IMR-90 (cell line): Measurements from ENCODE around the gene CLCN5. TPM values are rescaled to one million over a fixed set of nuclear protein-coding genes. Genes with fewer than 3 reads are reported as not detected.

Experiments
- ATAC-seq: fragments of 200-7000 bp; cut with Tn5 transposase; 2 replicates; pipeline ENCODE4 v1.9.1; 2020; ENCODE audit warnings: low read depth, mild to moderate bottlenecking, moderate library complexity
- BruUV-seq: library from RNA; stranded (reverse); fragments of 400-500 nt; replicated peaks from 2 replicates; lab custom pipeline; 2021; lab: Mats Ljungman, UMichigan
- CTCF ChIA-PET: fragments of 300-600 bp; formaldehyde crosslinking; extraction: SDS; loops from one replicate; lab custom pipeline; 2021; ENCODE audit warnings: antibody characterized with exemption; lab: Yijun Ruan, JAX
- POLR2A ChIA-PET: fragments of 300-600 bp; sonication (Branson Sonifier 250); formaldehyde crosslinking; loops from one replicate; lab custom pipeline; 2022; ENCODE audit warnings: antibody characterized with exemption; ENCODE audit not compliant: unreplicated experiment; lab: Charles Lee
- DNase-seq: peaks from one replicate; pipeline ENCODE4 v3.0.0; 2013
- H2AFZ ChIP-seq: replicated peaks from 2 replicates; pipeline ENCODE3; 2013; ENCODE audit warnings: low read length, mild to moderate bottlenecking; ENCODE audit not compliant: poor library complexity
- H2AK5ac ChIP-seq: 2 replicates; pipeline ENCODE4 v1.6.1; 2013; ENCODE audit warnings: low read depth, low read length, inconsistent platforms
- H2AK9ac ChIP-seq: replicated peaks from 2 replicates; pipeline ENCODE3; 2013; ENCODE audit warnings: mild to moderate bottlenecking, low read depth, low read length, moderate library complexity; ENCODE audit not compliant: poor library complexity
- H2BK120ac ChIP-seq: 2 replicates; pipeline ENCODE4 v1.6.1; 2013; ENCODE audit warnings: low read depth, low read length, inconsistent platforms
- H2BK15ac ChIP-seq: 3 replicates; pipeline ENCODE4 v1.6.1; 2013; ENCODE audit warnings: low read depth, low read length, inconsistent platforms
- H2BK20ac ChIP-seq: 2 replicates; pipeline ENCODE4 v1.6.1; 2013; ENCODE audit warnings: low read depth, mild to moderate bottlenecking, inconsistent platforms, low read length, moderate library complexity
- H2BK5ac ChIP-seq: 2 replicates; pipeline ENCODE4 v1.6.1; 2013; ENCODE audit warnings: mild to moderate bottlenecking, low read depth, low read length, inconsistent platforms; ENCODE audit not compliant: poor library complexity, severe bottlenecking
- H3K14ac ChIP-seq: replicated peaks from 2 replicates; pipeline ENCODE4 v1.6.1; 2013; ENCODE audit warnings: low read depth, low read length, inconsistent platforms
- H3K18ac ChIP-seq: 2 replicates; pipeline ENCODE4 v1.6.1; 2013; ENCODE audit warnings: low read depth, low read length, control low read depth
- H3K23ac ChIP-seq: 2 replicates; pipeline ENCODE4 v1.6.1; 2013; ENCODE audit warnings: low read depth, low read length, inconsistent platforms
- H3K27ac ChIP-seq: 2 replicates; pipeline ENCODE4 v1.5.1; 2013; ENCODE audit warnings: mild to moderate bottlenecking, control low read depth, low read length; ENCODE audit not compliant: insufficient read depth
- H3K27me3 ChIP-seq: 2 replicates; pipeline ENCODE4 v1.6.1; 2013; ENCODE audit warnings: low read length; ENCODE audit not compliant: control insufficient read depth, insufficient read depth
- H3K36me3 ChIP-seq: 2 replicates; pipeline ENCODE4 v1.6.1; 2013; ENCODE audit warnings: low read length, mixed read lengths; ENCODE audit not compliant: control insufficient read depth, insufficient read depth
- H3K4ac ChIP-seq: 2 replicates; pipeline ENCODE4 v1.6.1; 2013; ENCODE audit warnings: low read depth, low read length, inconsistent platforms
- H3K4me1 ChIP-seq: 2 replicates; pipeline ENCODE4 v1.6.1; 2013; ENCODE audit warnings: low read length, mixed read lengths; ENCODE audit not compliant: control insufficient read depth, insufficient read depth
- H3K4me2 ChIP-seq: 2 replicates; pipeline ENCODE4 v1.6.1; 2013; ENCODE audit warnings: low read depth, mild to moderate bottlenecking, control low read depth, low read length, moderate library complexity
- H3K4me3 ChIP-seq: 2 replicates; pipeline ENCODE4 v1.5.1; 2013; ENCODE audit warnings: low read depth, mild to moderate bottlenecking, control low read depth, low read length, moderate library complexity; ENCODE audit not compliant: insufficient read depth
- H3K56ac ChIP-seq: 2 replicates; pipeline ENCODE4 v1.6.1; 2013; ENCODE audit warnings: low read length, inconsistent platforms; ENCODE audit not compliant: insufficient read depth; ENCODE audit errors: extremely low read depth
- H3K79me1 ChIP-seq, 2 experiments: 2 replicates each; pipeline ENCODE4 v1.6.1; 2013; ENCODE audit warnings: low read length in 2 of 2, inconsistent platforms in 1 of 2, low read depth in 1 of 2
- H3K9ac ChIP-seq: 2 replicates; pipeline ENCODE4 v1.6.1; 2013; ENCODE audit warnings: low read depth, low read length, control low read depth
- H3K9me1 ChIP-seq: 2 replicates; pipeline ENCODE4 v1.6.1; 2013; ENCODE audit warnings: low read length, inconsistent platforms; ENCODE audit not compliant: insufficient read depth
- H3K9me3 ChIP-seq: 2 replicates; pipeline ENCODE4 v1.6.1; 2013; ENCODE audit warnings: low read length; ENCODE audit not compliant: control insufficient read depth, insufficient read depth
- H4K20me1 ChIP-seq: 2 replicates; pipeline ENCODE4 v1.6.1; 2013; ENCODE audit warnings: low read length, inconsistent platforms; ENCODE audit not compliant: insufficient read depth
- H4K5ac ChIP-seq: 2 replicates; pipeline ENCODE4 v1.6.1; 2013; ENCODE audit warnings: mild to moderate bottlenecking, low read depth, low read length, control low read depth
- H4K8ac ChIP-seq, 2 experiments: 2 replicates each; pipeline ENCODE4 v1.6.1; 2013; ENCODE audit warnings: low read depth in 2 of 2, low read length in 2 of 2, control low read depth in 1 of 2, inconsistent platforms in 1 of 2
- H4K91ac ChIP-seq: 2 replicates; pipeline ENCODE4 v1.6.1; 2013; ENCODE audit warnings: low read depth, low read length, inconsistent platforms; ENCODE audit not compliant: insufficient read depth
- FOS ChIP-seq: fragments of 150-350 bp; IDR thresholded peaks from 2 replicates; pipeline ENCODE4 v1.6.1; 2016; ENCODE audit warnings: low read depth, low read length
- MAFK ChIP-seq: IDR thresholded peaks from 2 replicates; pipeline ENCODE4 v1.6.1; 2012; ENCODE audit warnings: low read depth, low read length, improper control_type of control experiment
- MAZ ChIP-seq: IDR thresholded peaks from 2 replicates; pipeline ENCODE4 v1.6.1; 2012; ENCODE audit warnings: low read depth, mild to moderate bottlenecking, low read length, improper control_type of control experiment, moderate library complexity, borderline replicate concordance
- MXI1 ChIP-seq: IDR thresholded peaks from 2 replicates; pipeline ENCODE4 v1.6.1; 2012; ENCODE audit warnings: low read depth, mild to moderate bottlenecking, low read length, moderate library complexity, borderline replicate concordance
- NFE2L2 ChIP-seq: fragments of 150-350 bp; IDR thresholded peaks from 2 replicates; pipeline ENCODE4 v1.6.1; 2016; ENCODE audit warnings: low read depth, mild to moderate bottlenecking, low read length
- POLR2A ChIP-seq: IDR thresholded peaks from 2 replicates; pipeline ENCODE4 v1.6.1; 2012; ENCODE audit warnings: mild to moderate bottlenecking, low read depth, low read length
- WGBS, 2 experiments: methylation state at CpG; one replicate each; pipeline versions ENCODE4 v1.1.5 to v1.1.7; 2013; ENCODE audit warnings: missing lambda C conversion rate in 2 of 2; ENCODE audit not compliant: insufficient read length in 1 of 2; ENCODE audit errors: extremely low coverage in 2 of 2; 5-methylcytosine and 5-hydroxymethylcytosine counted together
- dilution Hi-C: fragments of 300-500 bp; cut with HindIII; formaldehyde crosslinking; loops from one replicate; pipeline ENCODE4 v1.14.3; 2018; ENCODE audit warnings: low sequenced_read_pairs; ENCODE audit not compliant: unreplicated experiment
- in situ Hi-C: fragments of 300-500 bp; cut with MboI; formaldehyde crosslinking; loops from 3 replicates; pipeline ENCODE4 v1.14.3; 2019; ENCODE audit warnings: low sequenced_read_pairs, inconsistent platforms, mixed read lengths
- intact Hi-C: fragments of 100-400 bp; cut with micrococcal nuclease; formaldehyde crosslinking; loops from 2 replicates; pipeline ENCODE4 v1.10.0; 2022
- polyA plus RNA-seq, 3 experiments: library from polyadenylated mRNA; depleted of rRNA; stranded (reverse); fragments of >200 nt; gene quantifications; 2 replicates each; pipeline ENCODE4 v1.2.3, GENCODE V29; 2012; ENCODE audit warnings: low replicate concordance in 1 of 3
- total RNA-seq: library from RNA; depleted of rRNA; stranded (reverse); fragments of >200 nt; gene quantifications from 2 replicates; pipeline ENCODE4 v1.2.3, GENCODE V29; 2012
- TF ChIP-seq, protein P1 (sequence below): conservative IDR thresholded peaks from 2 replicates; pipeline ENCODE4 v1.5.1; 2012; ENCODE audit warnings: mild to moderate bottlenecking, low read depth, low read length, improper control_type of control experiment
- TF ChIP-seq, protein P2 (sequence below): fragments of 150-350 bp; IDR thresholded peaks from 2 replicates; pipeline ENCODE4 v1.6.1; 2016; ENCODE audit warnings: low read depth, mild to moderate bottlenecking, low read length, moderate library complexity, borderline replicate concordance
- TF ChIP-seq, protein P3 (sequence below): fragments of 150-350 bp; IDR thresholded peaks from 2 replicates; pipeline ENCODE4 v1.6.1; 2017; ENCODE audit warnings: mild to moderate bottlenecking, antibody characterized with exemption, low read length, low read depth

CLCN5 gene
- total and polyA plus RNA-seq, 2 of the 4 experiments (the other 2 are of a cell fraction) = 1.4 to 5.9 TPM

GRCh38 chrX:50075630-50076339 lies 153.4 kb downstream of the CLCN5 start:
- CTCF ChIA-PET = interaction anchor here (0.7 kb wide), 1 partner anchor 350 kb away, joined by 3 read pairs; no protein-coding TSS in a partner anchor
- no CpG with 5 or more reads among the region's 4 CpGs for WGBS, 2 experiments

More at GRCh38 chrX:50075630-50076339, 153.4 kb downstream of the CLCN5 start:
- Histone ChIP-seq H3K36me3 (no peaks in the 10 kb centered on the region), H2BK20ac (no peak overlapping the region), H3K4me3 (no peak overlapping the region), H3K56ac (no peak overlapping the region), H2AFZ (no peak overlapping the region), H3K9ac (no peak overlapping the region), H3K4ac (no peak overlapping the region), H4K8ac (no peak overlapping the region), H4K20me1 (no peaks in the 10 kb centered on the region), H4K5ac (no peak overlapping the region), H2AK9ac (no peak overlapping the region), H2BK120ac (no peak overlapping the region), H3K79me1 (no peaks in the 10 kb centered on the region), H3K4me1 (no peaks in the 10 kb centered on the region), H4K91ac (no peak overlapping the region), H2AK5ac (no peak overlapping the region), H2BK15ac (no peak overlapping the region), H3K4me2 (no peak overlapping the region), H3K9me1 (no peaks in the 10 kb centered on the region), H3K9me3 (no peaks in the 10 kb centered on the region), H3K14ac (no peak overlapping the region), H3K27ac (no peak overlapping the region), H3K18ac (no peak overlapping the region), H3K27me3 (no peaks in the 10 kb centered on the region; the same call in 1 of the 2 replicates), H3K23ac (no peak overlapping the region), H2BK5ac (no peak overlapping the region)
- BruUV-seq = no TSS peak
- no peak for DNase-seq
- dilution Hi-C loops (no loop called here), intact Hi-C loops (no loop called here), in situ Hi-C loops (no loop called here)
- POLR2A ChIA-PET = no interaction called here
- no peak for ATAC-seq
- TF ChIP-seq, protein P1, sequence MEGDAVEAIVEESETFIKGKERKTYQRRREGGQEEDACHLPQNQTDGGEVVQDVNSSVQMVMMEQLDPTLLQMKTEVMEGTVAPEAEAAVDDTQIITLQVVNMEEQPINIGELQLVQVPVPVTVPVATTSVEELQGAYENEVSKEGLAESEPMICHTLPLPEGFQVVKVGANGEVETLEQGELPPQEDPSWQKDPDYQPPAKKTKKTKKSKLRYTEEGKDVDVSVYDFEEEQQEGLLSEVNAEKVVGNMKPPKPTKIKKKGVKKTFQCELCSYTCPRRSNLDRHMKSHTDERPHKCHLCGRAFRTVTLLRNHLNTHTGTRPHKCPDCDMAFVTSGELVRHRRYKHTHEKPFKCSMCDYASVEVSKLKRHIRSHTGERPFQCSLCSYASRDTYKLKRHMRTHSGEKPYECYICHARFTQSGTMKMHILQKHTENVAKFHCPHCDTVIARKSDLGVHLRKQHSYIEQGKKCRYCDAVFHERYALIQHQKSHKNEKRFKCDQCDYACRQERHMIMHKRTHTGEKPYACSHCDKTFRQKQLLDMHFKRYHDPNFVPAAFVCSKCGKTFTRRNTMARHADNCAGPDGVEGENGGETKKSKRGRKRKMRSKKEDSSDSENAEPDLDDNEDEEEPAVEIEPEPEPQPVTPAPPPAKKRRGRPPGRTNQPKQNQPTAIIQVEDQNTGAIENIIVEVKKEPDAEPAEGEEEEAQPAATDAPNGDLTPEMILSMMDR = no peak
- TF ChIP-seq MXI1 = no peak
- TF ChIP-seq FOS = no peak
- TF ChIP-seq POLR2A = no peak
- TF ChIP-seq, protein P2, sequence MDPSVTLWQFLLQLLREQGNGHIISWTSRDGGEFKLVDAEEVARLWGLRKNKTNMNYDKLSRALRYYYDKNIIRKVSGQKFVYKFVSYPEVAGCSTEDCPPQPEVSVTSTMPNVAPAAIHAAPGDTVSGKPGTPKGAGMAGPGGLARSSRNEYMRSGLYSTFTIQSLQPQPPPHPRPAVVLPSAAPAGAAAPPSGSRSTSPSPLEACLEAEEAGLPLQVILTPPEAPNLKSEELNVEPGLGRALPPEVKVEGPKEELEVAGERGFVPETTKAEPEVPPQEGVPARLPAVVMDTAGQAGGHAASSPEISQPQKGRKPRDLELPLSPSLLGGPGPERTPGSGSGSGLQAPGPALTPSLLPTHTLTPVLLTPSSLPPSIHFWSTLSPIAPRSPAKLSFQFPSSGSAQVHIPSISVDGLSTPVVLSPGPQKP = no peak
- TF ChIP-seq MAZ = no peak
- TF ChIP-seq NFE2L2 = no peak
- TF ChIP-seq, protein P3, sequence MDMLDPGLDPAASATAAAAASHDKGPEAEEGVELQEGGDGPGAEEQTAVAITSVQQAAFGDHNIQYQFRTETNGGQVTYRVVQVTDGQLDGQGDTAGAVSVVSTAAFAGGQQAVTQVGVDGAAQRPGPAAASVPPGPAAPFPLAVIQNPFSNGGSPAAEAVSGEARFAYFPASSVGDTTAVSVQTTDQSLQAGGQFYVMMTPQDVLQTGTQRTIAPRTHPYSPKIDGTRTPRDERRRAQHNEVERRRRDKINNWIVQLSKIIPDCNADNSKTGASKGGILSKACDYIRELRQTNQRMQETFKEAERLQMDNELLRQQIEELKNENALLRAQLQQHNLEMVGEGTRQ = no peak
- no peak for TF ChIP-seq MAFK
